Heart right ventricle (tissue), 16 donors: ENCODE data around the gene TTLL12. TPM values are rescaled to one million over a fixed set of nuclear protein-coding genes. Genes with fewer than 3 reads are reported as not detected.
A peak's percentile ranks its signal among the peaks of the same experiment; 100 is the strongest.

Source experiments
- ATAC-seq, 8 donors: fragments of 200-7000 bp; cut with Tn5 transposase; one replicate each; pipeline ENCODE4 v1.9.1; 2020; ENCODE audit warnings: mild to moderate bottlenecking in 8 of 8, moderate library complexity in 8 of 8, moderate number of reproducible peaks in 1 of 8
- DNase-seq, 2 donors: peaks; one replicate each; pipeline ENCODE4 v3.0.0-alpha.2; 2020
- H3K27ac ChIP-seq, 10 donors: fragments of 200-600 bp; sonication (generic) in 2 of 10; one replicate each; pipeline versions ENCODE4 v1.5.0 to v1.8.0; 2020 to 2022; ENCODE audit warnings: mild to moderate bottlenecking in 3 of 10
- H3K27me3 ChIP-seq, 7 donors: fragments of 200-600 bp; one replicate each; pipeline ENCODE4 v1.8.0; 2021 to 2022; ENCODE audit warnings: mild to moderate bottlenecking in 2 of 7
- H3K36me3 ChIP-seq, 9 donors: fragments of 200-600 bp; sonication (generic) in 1 of 9; one replicate each; pipeline versions ENCODE4 v1.5.0 to v1.8.0; 2020 to 2022; ENCODE audit warnings: mild to moderate bottlenecking in 2 of 9
- H3K4me1 ChIP-seq, 9 donors: fragments of 200-600 bp; sonication (generic) in 1 of 9; one replicate each; pipeline versions ENCODE4 v1.5.0 to v1.8.0; 2020 to 2022; ENCODE audit warnings: mild to moderate bottlenecking in 4 of 9
- H3K4me3 ChIP-seq, 10 donors: fragments of 200-600 bp; sonication (generic) in 2 of 10; one replicate each; pipeline versions ENCODE4 v1.5.0 to v1.8.0; 2020 to 2022; ENCODE audit warnings: mild to moderate bottlenecking in 7 of 10, moderate library complexity in 2 of 10
- H3K9me3 ChIP-seq, 11 donors: fragments of 200-600 bp in 10 of 11; sonication (generic) in 2 of 11; one replicate each; pipeline versions ENCODE4 v1.5.0 to v1.8.0; 2013 to 2022; ENCODE audit warnings: mild to moderate bottlenecking in 2 of 11, control low read depth in 1 of 11, moderate library complexity in 1 of 11
- WGBS, 2 donors: extraction: QIAGEN DNeasy Blood & Tissue Kit; methylation state at CpG; one replicate each; pipeline ENCODE4 v1.1.7; 2013; ENCODE audit warnings: inconsistent platforms in 1 of 2; 5-methylcytosine and 5-hydroxymethylcytosine counted together
- intact Hi-C, 10 donors: fragments of 100-400 bp; cut with DNase I; formaldehyde crosslinking; loops; one replicate each; pipeline versions ENCODE4 v1.11.1 to v1.14.2; 2022
- polyA plus RNA-seq, 2 donors: library from polyadenylated mRNA; stranded (reverse); fragments of 200-250 nt; gene quantifications; one replicate each; pipeline ENCODE4 v1.2.3, GENCODE V29; 2013
- total RNA-seq, 10 donors: library from RNA; stranded (reverse); fragmentation: NEBNext Ultra II Directional in 3 of 10; extraction: Animal tissue kit (Norgen Biotek cat#: 25700) in 3 of 10; gene quantifications; one replicate each; pipeline versions ENCODE4 v1.2.1 to v1.2.4, GENCODE V29; 2021 to 2023
- TF ChIP-seq, protein P1 (sequence below), 9 donors: fragments of 200-600 bp; sonication (generic) in 2 of 9; IDR thresholded peaks; one replicate each; pipeline versions ENCODE4 v1.5.0 to v1.8.0; 2021 to 2022; ENCODE audit warnings: antibody characterized with exemption in 9 of 9, mild to moderate bottlenecking in 5 of 9, moderate library complexity in 1 of 9
- donor health status: Arrhythmogenic right ventricular cardiomyopathy.
- donor health status: ischemic (EF 13 %, LVEDD 7.1; RV severe dilation, severe dysfunction).
- donor health status: healthy with polysubstance abuse.
- donor health status: DM: no; HTN: yes; CAD: no.
- donor health status: DM: no; HTN: no; CAD: no.
- donor health status: ischemic (EF 25% LVEDD 6.9; RV normal size, moderate dysfunction).
- donor health status: ischemic (EF 25% LVEDD 5.7; RV mildly dilated, moderate dysfunction).
- donor health status: healthy.
- donor health status: DM: yes; HTN: yes; CAD: no.
- donor health status: Ischemic cardiomyopathy.
- donor health status: ischemic (EF 35%, LVEDD 5.7; RV mildly dilated, moderate dysfunction).
- donor health status: nonischemic (EF 11% LVEDD 7.7; RV severe dilation, severe dysfunction).
- donor health status: DM: yes; HTN: yes; CAD: no.
- donor health status: PGD.
- donor health status: ischemic (EF 29% LVEDD 5.4; RV normal size, mild dysfunction).
- donor health status: nonischemic (EF 23%, LVEDD 6.1; RV moderate dilation, normal function).

TTLL12 gene
- total and polyA plus RNA-seq, 12 donors: 8.0 to 18.9 (median 9.6) TPM

DNA sequence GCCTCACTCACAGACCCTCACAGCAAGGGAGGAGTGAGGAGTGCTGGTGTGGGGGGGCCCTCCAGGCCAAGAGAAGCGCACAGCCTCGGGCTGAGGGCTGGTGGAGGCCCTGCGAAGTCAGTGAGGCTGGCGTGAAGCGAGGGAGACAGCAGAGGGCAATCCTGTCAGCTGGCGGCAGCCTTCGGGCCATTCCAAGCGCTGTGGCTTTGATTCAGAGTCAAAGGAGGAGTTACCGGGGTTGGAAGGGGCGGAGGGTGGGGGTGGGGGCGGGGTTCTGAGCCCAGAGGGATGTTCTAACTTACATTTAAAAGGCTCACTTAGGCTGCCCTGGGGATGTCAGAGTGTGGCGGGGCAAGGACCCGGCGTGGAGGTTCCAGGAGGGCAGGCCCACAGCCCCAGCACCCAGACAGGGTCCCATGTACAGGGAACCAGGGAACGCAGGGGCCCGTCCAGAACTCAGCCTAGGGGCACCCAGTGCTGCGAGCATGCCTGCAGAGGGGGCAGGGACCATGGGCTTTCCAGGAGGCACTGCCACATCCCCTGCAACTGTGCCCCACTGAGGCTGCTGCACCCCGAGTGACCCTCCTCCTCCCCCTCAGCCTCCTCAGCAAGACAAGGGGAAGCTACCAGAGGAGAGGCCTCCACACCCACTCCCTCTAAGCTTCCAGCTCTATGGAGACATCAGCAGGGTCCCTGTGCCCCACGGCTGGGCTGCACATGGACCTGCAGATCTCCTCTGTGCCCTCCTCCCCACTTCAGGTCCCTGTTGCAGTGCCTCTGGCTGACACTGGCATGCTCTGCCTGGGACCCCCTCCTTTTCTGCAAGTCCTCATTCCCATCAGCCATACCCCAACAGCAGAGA is 39.7 kb upstream of the TTLL12 start:
- 69 to 71% methylated on average over 19 of the region's 19 CpGs for WGBS, 2 donors
- TF ChIP-seq, protein P1, sequence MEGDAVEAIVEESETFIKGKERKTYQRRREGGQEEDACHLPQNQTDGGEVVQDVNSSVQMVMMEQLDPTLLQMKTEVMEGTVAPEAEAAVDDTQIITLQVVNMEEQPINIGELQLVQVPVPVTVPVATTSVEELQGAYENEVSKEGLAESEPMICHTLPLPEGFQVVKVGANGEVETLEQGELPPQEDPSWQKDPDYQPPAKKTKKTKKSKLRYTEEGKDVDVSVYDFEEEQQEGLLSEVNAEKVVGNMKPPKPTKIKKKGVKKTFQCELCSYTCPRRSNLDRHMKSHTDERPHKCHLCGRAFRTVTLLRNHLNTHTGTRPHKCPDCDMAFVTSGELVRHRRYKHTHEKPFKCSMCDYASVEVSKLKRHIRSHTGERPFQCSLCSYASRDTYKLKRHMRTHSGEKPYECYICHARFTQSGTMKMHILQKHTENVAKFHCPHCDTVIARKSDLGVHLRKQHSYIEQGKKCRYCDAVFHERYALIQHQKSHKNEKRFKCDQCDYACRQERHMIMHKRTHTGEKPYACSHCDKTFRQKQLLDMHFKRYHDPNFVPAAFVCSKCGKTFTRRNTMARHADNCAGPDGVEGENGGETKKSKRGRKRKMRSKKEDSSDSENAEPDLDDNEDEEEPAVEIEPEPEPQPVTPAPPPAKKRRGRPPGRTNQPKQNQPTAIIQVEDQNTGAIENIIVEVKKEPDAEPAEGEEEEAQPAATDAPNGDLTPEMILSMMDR (IDR thresholded peaks at IDR 0.05): no peak
- Histone ChIP-seq H3K9me3 (no peaks in the 10 kb centered on the region), H3K4me3 (no peak overlapping the region), H3K36me3 (no peaks in the 10 kb centered on the region), H3K4me1 (peaks cover 6 to 17% (median 14%) of the 10 kb centered on the region in 9 donors), H3K27me3 (peaks cover 0 to 17% (median 2%) of the 10 kb centered on the region in 7 donors), H3K27ac (no peak overlapping the region)
- ATAC-seq: no peak
- no peak for DNase-seq
- intact Hi-C loops: loop anchor here in 2 of 10 donors (5.0 kb wide), 2 partner anchors 121 to 161 kb away; no protein-coding TSS in a partner anchor

DNA sequence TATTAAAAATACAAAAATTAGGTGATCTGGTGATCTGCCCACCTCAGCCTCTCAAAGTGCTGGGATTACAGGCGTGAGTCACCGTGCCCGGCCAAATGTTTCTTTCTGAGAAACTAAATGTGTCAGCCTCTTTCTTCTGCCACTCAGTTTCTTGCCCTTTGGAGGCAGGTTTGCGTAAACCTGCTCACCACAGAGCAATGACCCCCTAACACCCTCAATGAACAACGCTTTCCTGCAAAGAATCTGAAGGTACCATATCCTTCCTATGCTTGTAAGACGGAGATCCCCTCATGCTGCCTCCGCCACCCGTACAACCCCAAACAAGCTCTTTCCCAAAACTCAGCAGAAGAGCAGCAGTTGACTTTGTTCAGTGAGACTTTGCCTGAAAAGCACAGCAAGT is 38.7 kb upstream of the TTLL12 start:
- no peaks in the 10 kb centered on the region for H3K36me3 ChIP-seq
- H3K9me3 ChIP-seq: no peaks in the 10 kb centered on the region
- peaks cover 0 to 9% (median 0%) of the 10 kb centered on the region in 7 donors for H3K27me3 ChIP-seq
- TF ChIP-seq, protein P1 (IDR thresholded peaks at IDR 0.05): no peak
- ATAC-seq (no peak), DNase-seq (no peak)
- H3K4me3 ChIP-seq: no peak overlapping the region
- H3K4me1 ChIP-seq: peaks cover 6 to 21% (median 18%) of the 10 kb centered on the region in 9 donors
- intact Hi-C loops: loop anchor here in 2 of 10 donors (5.0 kb wide), 2 partner anchors 122 to 162 kb away; no protein-coding TSS in a partner anchor
- 94 to 98% methylated on average over 8 of the region's 8 CpGs for WGBS, 2 donors
- no peak overlapping the region for H3K27ac ChIP-seq

- Histone ChIP-seq H3K36me3 (no peaks in the 10 kb centered on the region), H3K4me3 (no peak overlapping the region), H3K27me3 (no peaks in the 10 kb centered on the region), H3K27ac (peak overlapping the region in 3 of 10 donors; percentile 32 to 73 (median 35)), H3K9me3 (no peaks in the 10 kb centered on the region), H3K4me1 (peaks cover 6 to 21% (median 18%) of the 10 kb centered on the region in 9 donors)
- DNase-seq (no peak), ATAC-seq (peak in 1 of 8 donors; percentile 15)
- TF ChIP-seq, protein P1 (IDR thresholded peaks at IDR 0.05): no peak
- WGBS, 2 donors: 72 to 74% methylated on average over 13 of the region's 13 CpGs
- intact Hi-C loops: loop anchor here in 1 of 10 donors (5.0 kb wide), 1 partner anchor 36 kb away; the partner anchor contains the start of gene TTLL12
Measured at GRCh38 chr22:43222987-43223386, 36.1 kb upstream of the TTLL12 start.

GRCh38 chr22:43222262-43222661 is 35.3 kb upstream of the TTLL12 start:
- no peaks in the 10 kb centered on the region for H3K36me3 ChIP-seq
- DNase-seq: peak; percentile 60 to 76
- peak overlapping the region in 1 of 10 donors; percentile 33 for H3K4me3 ChIP-seq
- whole genome bisulfite sequencing, 2 donors: 32 to 46% methylated on average over 13 of the region's 13 CpGs
- intact Hi-C loops: loop anchor here in 1 of 10 donors (5.0 kb wide), 1 partner anchor 35 kb away; the partner anchor contains the start of gene TTLL12
- ATAC-seq: peak; percentile 83 to 94 (median 91)
- H3K27ac ChIP-seq: peak overlapping the region in 5 of 10 donors; percentile 6 to 73 (median 35)
- TF ChIP-seq, protein P1 (IDR thresholded peaks at IDR 0.05): no peak
- peaks cover 6 to 21% (median 18%) of the 10 kb centered on the region in 9 donors for H3K4me1 ChIP-seq
- H3K27me3 ChIP-seq: peaks cover 0 to 6% (median 0%) of the 10 kb centered on the region in 7 donors
- no peaks in the 10 kb centered on the region for H3K9me3 ChIP-seq
